HG02588 (cell line): Measurements from ENCODE around the gene SPATA17.

ENCODE experiments used
- ATAC-seq: cut with Tn5 transposase; IDR thresholded peaks from one replicate; pipeline ENCODE4 v1.9.1; 2021; ENCODE audit warnings: mild to moderate bottlenecking, moderate library complexity; ENCODE audit not compliant: unreplicated experiment

SPATA17 gene

GRCh38 chr1:217846733-217847132 lies 215.6 kb downstream of the SPATA17 start:
- ATAC-seq: no peak

DNA sequence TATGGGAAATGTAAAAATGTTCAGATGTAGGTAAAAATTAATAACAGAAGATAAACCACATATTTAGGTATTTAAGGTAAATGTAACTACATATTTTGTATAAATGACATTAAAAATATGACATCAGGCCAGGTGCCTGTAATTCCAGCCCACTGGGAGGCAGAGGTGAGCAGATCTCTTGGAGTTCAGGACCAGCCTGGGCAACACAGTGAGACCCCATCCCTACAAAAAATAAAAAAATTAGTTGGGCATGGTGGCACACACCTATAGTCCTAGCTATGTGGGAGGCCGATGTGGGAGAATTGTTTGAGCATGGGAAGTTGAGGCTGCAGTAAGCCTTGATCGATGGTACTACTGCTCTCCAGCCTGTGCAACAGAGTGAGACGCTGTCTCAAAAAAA lies 216.5 kb downstream of the SPATA17 start:
- ATAC-seq: no peak

DNA sequence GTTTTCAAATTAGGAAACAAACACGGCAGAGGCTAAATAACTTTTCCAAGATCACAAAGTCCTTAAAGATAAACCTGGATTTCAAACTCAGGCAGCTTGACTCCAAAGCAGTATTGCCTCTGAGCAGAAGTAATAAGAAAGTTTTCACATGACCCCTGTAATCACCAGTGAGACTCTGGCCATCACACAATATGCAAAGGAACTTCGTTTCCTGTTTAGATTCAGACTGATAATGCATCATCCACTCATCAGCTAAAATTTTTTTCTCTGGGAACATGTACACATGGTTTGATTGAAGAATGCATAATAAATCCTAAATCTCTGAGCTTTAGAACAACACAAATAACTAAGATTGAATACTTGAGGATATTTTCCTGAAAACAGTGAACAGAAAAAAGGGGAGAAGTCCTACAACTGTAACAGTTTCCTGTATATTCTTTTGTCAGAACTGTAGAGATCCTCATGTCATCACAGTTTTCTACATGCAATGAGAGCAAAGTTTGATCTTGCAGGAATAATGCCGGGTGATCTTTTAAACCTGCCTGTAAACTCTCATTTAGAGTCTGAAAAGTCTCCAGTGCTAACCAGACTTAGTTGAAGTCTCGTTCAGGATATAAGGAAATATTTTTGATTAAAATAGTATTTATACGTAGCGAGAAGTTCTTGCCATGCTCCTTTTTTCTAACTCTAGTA lies 225.3 kb downstream of the SPATA17 start:
- no peak for ATAC-seq

DNA sequence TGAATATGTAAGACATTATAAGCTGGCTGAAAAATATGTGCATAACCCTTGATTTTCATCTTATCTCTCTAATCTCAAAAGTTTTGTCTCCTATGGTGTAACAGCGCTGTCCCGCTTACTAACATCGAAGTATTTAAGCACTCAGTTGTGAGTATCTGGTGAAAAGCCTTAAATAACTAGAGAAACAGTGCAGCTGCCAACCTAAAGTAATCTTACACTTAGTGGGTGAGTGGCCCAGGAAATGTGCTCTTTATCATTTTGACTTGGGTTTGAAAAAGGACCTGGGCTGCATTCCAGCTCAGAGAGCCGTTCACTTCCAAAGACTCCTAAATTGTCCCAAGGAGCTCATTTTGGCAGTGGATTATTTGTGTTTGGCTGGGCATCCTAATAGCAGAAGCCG lies 225.9 kb downstream of the SPATA17 start:
- no peak for ATAC-seq

GRCh38 chr1:217861658-217862057 lies 230.5 kb downstream of the SPATA17 start:
- ATAC-seq: no peak

DNA sequence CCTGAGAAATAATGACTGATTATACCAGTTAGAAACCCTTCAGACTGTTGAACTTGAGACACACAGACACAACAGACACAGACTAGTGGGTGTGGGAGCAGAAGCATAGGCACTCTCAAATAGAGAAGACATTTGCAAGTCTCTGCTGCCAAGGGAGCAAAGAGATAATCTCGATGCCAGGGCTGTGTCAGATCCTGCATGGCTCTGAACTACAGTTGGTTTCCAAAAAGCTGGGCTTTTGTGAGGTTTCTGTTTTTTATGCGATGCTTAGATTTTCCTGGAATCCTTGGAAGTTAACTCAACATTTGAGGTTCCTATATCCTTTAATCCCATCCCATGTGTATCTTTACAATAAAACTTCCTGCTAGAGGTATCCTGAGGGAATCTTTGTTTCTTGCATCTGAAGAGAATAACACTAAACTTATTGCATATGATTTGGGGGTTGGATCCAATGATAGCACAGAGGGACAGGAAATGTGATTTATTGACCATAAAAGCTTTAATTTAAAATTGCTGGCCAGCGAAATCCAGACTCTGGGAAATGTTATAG lies 236.4 kb downstream of the SPATA17 start:
- ATAC-seq: no peak

- ATAC-seq: no peak
Observed at GRCh38 chr1:217871955-217872354, 240.8 kb downstream of the SPATA17 start.

GRCh38 chr1:217875229-217875628 lies 244.1 kb downstream of the SPATA17 start:
- ATAC-seq: no peak

DNA sequence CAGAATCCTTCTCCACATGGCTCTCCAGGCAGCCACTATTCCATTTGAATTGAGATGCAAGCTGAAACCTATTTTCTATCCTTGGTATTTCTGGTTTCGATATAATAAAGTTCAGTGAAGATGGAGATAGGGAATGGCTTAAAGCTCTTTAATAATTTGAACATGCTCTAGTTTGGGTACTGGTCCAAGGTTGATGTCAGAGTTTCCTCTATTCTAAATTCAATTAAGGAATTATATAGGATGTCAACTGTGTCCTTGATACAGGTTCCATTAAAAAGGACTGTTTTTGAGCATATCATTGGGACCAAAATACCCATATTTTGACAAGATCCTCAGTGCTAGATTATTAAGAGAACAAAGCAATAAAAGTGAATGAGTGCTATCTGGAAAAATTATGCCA lies 245.3 kb downstream of the SPATA17 start:
- ATAC-seq: no peak

DNA sequence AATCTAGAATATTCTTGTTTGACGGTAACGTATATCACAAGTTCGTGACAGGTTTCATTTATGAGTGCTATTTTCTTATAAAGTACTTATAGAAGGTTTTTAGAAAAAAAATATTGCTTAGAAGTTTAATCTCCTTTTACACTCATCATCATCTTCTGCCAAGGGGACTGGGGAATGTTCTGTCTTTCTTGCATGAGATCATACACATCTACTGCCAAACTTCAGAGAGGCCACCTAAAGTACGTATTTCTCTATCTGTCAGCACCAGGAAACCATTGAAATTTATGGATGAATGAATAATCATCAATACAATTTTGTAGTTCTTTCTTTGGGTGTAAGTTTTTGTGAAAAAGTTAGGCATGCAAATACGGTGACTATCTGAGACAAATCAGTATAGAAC lies 245.8 kb downstream of the SPATA17 start:
- ATAC-seq: no peak

- no peak for ATAC-seq
Observed at GRCh38 chr1:217881131-217881543, 250.0 kb downstream of the SPATA17 start.

DNA sequence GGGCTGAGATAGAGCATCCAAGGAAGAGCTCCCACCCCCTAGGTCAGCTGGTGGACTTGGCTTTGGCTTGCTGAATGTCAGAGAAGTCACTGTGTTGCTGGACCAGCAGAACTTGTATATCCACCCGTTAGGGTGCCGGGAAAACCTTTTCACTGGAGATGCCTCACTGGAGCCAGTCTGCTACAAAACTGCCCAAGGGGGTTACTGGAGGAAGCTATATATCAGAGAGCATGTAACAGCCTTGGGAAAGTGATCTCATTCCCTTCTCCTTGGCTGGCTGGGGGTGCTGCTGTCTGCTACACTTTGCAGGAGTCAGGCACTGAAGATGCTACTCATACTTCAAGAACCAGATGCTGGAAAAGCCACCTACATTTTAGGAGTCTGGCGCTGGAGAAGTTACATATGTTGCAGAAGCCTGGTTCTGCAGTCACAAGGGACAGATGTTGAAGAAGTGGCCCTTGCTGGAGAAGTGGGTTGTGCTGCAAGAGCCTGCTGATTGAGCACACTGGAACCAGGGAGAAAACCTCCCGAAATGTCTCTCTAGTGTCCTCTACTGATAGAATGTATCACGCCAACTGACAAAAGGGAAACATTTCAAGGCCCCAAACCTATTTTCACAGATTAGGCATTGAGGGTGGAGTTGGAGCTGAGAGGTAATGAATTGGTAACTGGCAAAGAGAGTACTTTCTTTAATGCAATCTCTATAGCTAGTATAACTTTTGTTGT lies 250.6 kb downstream of the SPATA17 start:
- no peak for ATAC-seq

GRCh38 chr1:217885181-217885580 lies 254.0 kb downstream of the SPATA17 start:
- no peak for ATAC-seq

- no peak for ATAC-seq
Observed at GRCh38 chr1:217888328-217888727, 257.2 kb downstream of the SPATA17 start.

DNA sequence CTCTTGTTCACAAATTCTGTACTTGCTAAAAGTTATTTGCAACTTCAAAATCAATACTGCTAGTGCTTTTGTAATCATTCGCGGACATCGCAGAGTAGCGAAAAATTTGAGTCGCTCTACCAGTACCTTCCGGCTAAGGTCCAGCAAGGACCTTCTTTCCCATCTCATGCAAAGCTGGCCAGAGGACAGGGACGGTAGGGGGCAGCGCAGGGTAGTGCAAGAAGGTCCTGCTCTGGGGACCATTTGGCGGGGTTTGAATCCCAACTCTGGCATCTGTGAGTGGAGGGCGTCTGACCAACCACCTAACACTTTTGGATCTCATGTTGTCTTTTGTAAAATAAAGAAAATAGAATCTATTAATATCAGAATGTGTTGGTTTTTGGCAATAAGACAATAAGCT lies 258.3 kb downstream of the SPATA17 start:
- ATAC-seq: no peak

- no peak for ATAC-seq
Observed at GRCh38 chr1:217891966-217892365, 260.8 kb downstream of the SPATA17 start.

DNA sequence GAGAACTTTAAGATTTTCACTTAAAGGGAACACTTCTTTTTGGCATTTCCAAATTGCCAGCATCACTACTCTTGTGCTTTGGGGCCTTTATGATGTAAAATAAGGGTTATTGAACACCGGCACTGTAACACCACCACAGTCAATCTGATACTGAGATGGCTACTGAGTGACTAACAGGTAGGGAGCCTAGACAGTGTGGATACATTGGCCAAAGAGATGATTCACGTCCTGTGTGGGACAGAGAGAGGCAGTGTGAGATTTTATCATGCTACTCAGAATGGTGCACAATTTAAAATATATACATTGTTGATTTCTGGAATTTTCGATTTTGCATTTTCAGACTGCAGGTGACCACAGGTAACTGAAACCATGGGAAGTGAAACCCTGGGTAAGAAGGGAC lies 261.6 kb downstream of the SPATA17 start:
- no peak for ATAC-seq

- no peak for ATAC-seq
Observed at GRCh38 chr1:217895841-217896240, 264.7 kb downstream of the SPATA17 start.

DNA sequence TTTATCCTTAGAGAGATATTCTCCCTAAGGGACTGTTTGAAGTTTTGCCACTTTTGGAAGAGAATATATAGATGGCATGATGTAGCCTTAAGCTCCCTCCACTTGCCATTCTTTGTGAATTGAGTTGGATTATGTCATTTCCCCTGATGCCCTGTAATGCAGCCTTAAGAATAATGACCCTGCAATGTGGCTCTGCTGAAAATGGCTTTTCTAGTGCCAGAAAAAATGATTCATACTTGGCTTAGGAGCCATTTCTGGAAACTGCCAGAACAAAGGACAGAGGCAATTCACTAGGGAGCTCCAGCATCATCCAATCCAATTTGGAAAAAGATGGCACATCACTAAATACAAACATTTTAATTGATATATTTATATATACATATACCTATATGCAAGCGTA lies 265.3 kb downstream of the SPATA17 start:
- ATAC-seq: no peak

DNA sequence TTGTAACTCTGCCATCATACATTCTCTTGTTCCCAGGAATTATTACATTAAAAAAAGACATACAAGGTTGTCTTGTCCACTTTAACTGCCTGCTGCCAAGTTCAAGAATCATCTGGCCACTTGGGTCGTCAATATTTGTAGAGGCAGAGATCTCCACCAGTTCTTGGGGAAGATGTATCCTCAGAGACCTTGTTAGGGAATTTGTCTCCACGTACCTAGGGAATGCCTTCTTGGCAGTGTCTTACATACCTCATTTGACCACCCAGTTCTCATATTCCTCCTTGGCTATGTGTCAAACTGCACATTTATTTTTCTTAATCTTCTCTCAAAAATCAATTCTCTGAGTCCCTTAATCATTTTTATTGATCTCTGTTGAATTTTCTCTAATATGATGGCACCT lies 266.0 kb downstream of the SPATA17 start:
- ATAC-seq: no peak

DNA sequence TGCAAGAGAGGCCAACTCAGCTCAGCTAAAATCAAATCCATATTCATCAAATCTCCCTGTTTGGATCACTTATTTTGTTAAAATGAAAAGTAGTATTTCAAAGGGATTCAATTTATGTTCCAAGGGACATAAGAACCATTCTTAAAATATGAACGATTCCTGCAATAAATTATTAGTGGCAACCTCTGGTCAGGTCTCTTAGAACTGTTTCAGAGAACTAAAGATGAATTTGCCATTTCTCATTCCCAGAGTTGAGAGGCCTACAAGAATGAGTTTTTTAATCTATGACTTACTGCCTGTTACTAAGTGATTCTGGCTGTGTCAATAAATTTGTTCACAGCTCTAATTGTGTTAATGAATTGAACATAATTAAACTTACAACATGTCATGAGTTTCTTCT lies 268.5 kb downstream of the SPATA17 start:
- no peak for ATAC-seq

DNA sequence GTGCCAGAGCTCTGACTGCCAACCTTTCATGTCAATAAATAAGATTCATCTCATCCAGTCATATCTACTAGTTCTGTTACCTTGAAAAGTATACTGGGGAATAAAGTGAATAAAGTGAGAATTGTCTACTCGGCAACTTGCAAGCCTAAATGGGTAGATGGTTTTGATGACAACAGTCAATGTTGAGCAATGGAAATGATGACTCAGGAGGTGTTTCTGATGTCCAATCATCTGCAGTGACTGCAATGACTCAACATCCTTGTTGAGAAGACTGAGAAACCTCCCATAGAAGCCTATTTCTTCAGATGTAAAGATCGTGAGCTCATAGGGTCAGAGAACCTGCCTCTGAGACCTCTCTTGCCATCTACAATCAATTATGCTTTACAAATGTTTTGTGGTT lies 276.4 kb downstream of the SPATA17 start:
- ATAC-seq: no peak
